A673 (cell line): ENCODE measurements around the gene TBPL1. TPM values are rescaled to one million over a fixed set of nuclear protein-coding genes. Genes with fewer than 3 reads are reported as not detected.

ENCODE experiments used
- BruUV-seq: library from RNA; stranded (reverse); fragments of 400-500 nt; replicated peaks from 2 replicates; lab custom pipeline; 2021; lab: Mats Ljungman, UMichigan
- CTCF ChIA-PET: fragments of 300-600 bp; sonication (Branson Sonifier 250); formaldehyde crosslinking; loops from one replicate; lab custom pipeline; 2022; ENCODE audit warnings: antibody characterized with exemption; lab: Charles Lee
- POLR2A ChIA-PET: fragments of 300-600 bp; sonication (Branson Sonifier 250); formaldehyde crosslinking; loops from one replicate; lab custom pipeline; 2022; ENCODE audit warnings: antibody characterized with exemption; ENCODE audit not compliant: low non-redundant PET; lab: Charles Lee
- DNase-seq: peaks from one replicate; pipeline ENCODE4 v3.0.0-alpha.2; 2015; ENCODE audit warnings: low spot score
- H3K27ac ChIP-seq: fragments of 200-600 bp; sonication (generic); 2 replicates; pipeline ENCODE4 v1.5.1; 2016; ENCODE audit warnings: mixed run types, low read depth, mild to moderate bottlenecking, mixed read lengths, antibody characterized with exemption, low read length; ENCODE audit not compliant: poor library complexity, severe bottlenecking
- H3K27me3 ChIP-seq: fragments of 200-600 bp; sonication (generic); replicated peaks from 2 replicates; pipeline ENCODE4 v1.6.1; 2017; ENCODE audit warnings: mixed run types, low read depth, mild to moderate bottlenecking, mixed read lengths, antibody characterized with exemption, low read length; ENCODE audit not compliant: insufficient read depth, poor library complexity
- H3K36me3 ChIP-seq: fragments of 200-600 bp; sonication (generic); 2 replicates; pipeline ENCODE4 v1.6.1; 2016; ENCODE audit warnings: mixed run types, mild to moderate bottlenecking, mixed read lengths, antibody characterized with exemption, low read length; ENCODE audit not compliant: insufficient read depth, poor library complexity, severe bottlenecking
- H3K4me1 ChIP-seq: fragments of 200-600 bp; sonication (generic); 2 replicates; pipeline ENCODE4 v1.6.1; 2017; ENCODE audit warnings: mixed run types, mild to moderate bottlenecking, mixed read lengths, antibody characterized with exemption, low read length; ENCODE audit not compliant: insufficient read depth, poor library complexity, severe bottlenecking
- H3K4me3 ChIP-seq: fragments of 200-600 bp; sonication (generic); 2 replicates; pipeline ENCODE4 v1.5.1; 2016; ENCODE audit warnings: low read depth, mixed run types, mild to moderate bottlenecking, mixed read lengths, low read length; ENCODE audit not compliant: poor library complexity, severe bottlenecking
- H3K9me3 ChIP-seq: fragments of 200-600 bp; sonication (generic); 2 replicates; pipeline ENCODE4 v1.6.1; 2016; ENCODE audit warnings: mixed run types, low read depth, mild to moderate bottlenecking, mixed read lengths, antibody characterized with exemption, low read length; ENCODE audit not compliant: poor library complexity, severe bottlenecking
- CTCF ChIP-seq: fragments of 300-800, 200-600 bp; sonication (generic); conservative IDR thresholded peaks from 2 replicates; pipeline ENCODE4 v1.5.1; 2017; ENCODE audit warnings: low read depth, mild to moderate bottlenecking, antibody characterized with exemption, low read length, moderate library complexity, mixed read lengths
- EZH2 ChIP-seq: fragments of 200-600 bp; sonication (generic); IDR thresholded peaks from 2 replicates; pipeline ENCODE4 v1.6.1; 2017; ENCODE audit warnings: borderline replicate concordance, low read depth, mild to moderate bottlenecking, mixed read lengths, antibody characterized with exemption, low read length; ENCODE audit not compliant: poor library complexity, severe bottlenecking
- intact Hi-C: fragments of 100-400 bp; cut with micrococcal nuclease; formaldehyde crosslinking; loops from one replicate; pipeline ENCODE4 v1.10.0; 2022; ENCODE audit not compliant: unreplicated experiment
- total RNA-seq: library from RNA; stranded (reverse); gene quantifications from 2 replicates; pipeline ENCODE4 v1.2.3, GENCODE V29; 2021

TBPL1 gene
- total RNA-seq, 1 experiment from 2014 or later, result 46.3 TPM

GRCh38 chr6:133959667-133960368, 6.8 kb downstream of the TBPL1 start:
- TF ChIP-seq CTCF, result no peak
- no peak for TF ChIP-seq EZH2
- H3K36me3 ChIP-seq, result no peaks in the 10 kb centered on the region
- CTCF ChIA-PET, result no interaction called here
- peaks cover 17% of the 10 kb centered on the region for H3K4me1 ChIP-seq
- BruUV-seq, result no TSS peak
- no peaks in the 10 kb centered on the region for H3K27me3 ChIP-seq
- H3K27ac ChIP-seq, result no peak overlapping the region
- no peak overlapping the region for H3K4me3 ChIP-seq
- POLR2A ChIA-PET, result no interaction called here
- no peak for DNase-seq
- intact Hi-C loops, result no loop called here
- H3K9me3 ChIP-seq, result no peaks in the 10 kb centered on the region

GRCh38 chr6:133961831-133962230, 8.8 kb downstream of the TBPL1 start:
- H3K4me1 ChIP-seq, result peaks cover 15% of the 10 kb centered on the region
- no peak overlapping the region for H3K27ac ChIP-seq
- no peak for TF ChIP-seq CTCF
- TF ChIP-seq EZH2, result no peak
- BruUV-seq, result no TSS peak
- no peaks in the 10 kb centered on the region for H3K36me3 ChIP-seq
- intact Hi-C loops, result no loop called here
- DNase-seq, result no peak
- POLR2A ChIA-PET, result no interaction called here
- H3K4me3 ChIP-seq, result no peak overlapping the region
- CTCF ChIA-PET, result no interaction called here
- no peaks in the 10 kb centered on the region for H3K27me3 ChIP-seq
- H3K9me3 ChIP-seq, result no peaks in the 10 kb centered on the region

- no peak overlapping the region for H3K27ac ChIP-seq
- H3K36me3 ChIP-seq, result no peaks in the 10 kb centered on the region
- CTCF ChIA-PET, result no interaction called here
- no peaks in the 10 kb centered on the region for H3K9me3 ChIP-seq
- no TSS peak for BruUV-seq
- no peak for DNase-seq
- intact Hi-C loops, result no loop called here
- H3K27me3 ChIP-seq, result no peaks in the 10 kb centered on the region
- H3K4me3 ChIP-seq, result no peak overlapping the region
- POLR2A ChIA-PET, result no interaction called here
- TF ChIP-seq CTCF, result no peak
- peaks cover 15% of the 10 kb centered on the region for H3K4me1 ChIP-seq
Measured at GRCh38 chr6:133964052-133964451, 11.0 kb downstream of the TBPL1 start.
